Smooth muscle cell of the pulmonary artery (primary cell): ENCODE data around the gene LAIR2. TPM values are rescaled to one million over a fixed set of nuclear protein-coding genes. Genes with fewer than 3 reads are reported as not detected.

ENCODE experiments used
- total RNA-seq: library from RNA; depleted of rRNA; stranded (reverse); fragments of >200 nt; gene quantifications from 2 replicates; pipeline ENCODE4 v1.2.3, GENCODE V29; 2014

The LAIR2 gene, protein sequence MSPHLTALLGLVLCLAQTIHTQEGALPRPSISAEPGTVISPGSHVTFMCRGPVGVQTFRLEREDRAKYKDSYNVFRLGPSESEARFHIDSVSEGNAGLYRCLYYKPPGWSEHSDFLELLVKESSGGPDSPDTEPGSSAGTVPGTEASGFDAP
- not detected in 2 replicates for total RNA-seq

DNA sequence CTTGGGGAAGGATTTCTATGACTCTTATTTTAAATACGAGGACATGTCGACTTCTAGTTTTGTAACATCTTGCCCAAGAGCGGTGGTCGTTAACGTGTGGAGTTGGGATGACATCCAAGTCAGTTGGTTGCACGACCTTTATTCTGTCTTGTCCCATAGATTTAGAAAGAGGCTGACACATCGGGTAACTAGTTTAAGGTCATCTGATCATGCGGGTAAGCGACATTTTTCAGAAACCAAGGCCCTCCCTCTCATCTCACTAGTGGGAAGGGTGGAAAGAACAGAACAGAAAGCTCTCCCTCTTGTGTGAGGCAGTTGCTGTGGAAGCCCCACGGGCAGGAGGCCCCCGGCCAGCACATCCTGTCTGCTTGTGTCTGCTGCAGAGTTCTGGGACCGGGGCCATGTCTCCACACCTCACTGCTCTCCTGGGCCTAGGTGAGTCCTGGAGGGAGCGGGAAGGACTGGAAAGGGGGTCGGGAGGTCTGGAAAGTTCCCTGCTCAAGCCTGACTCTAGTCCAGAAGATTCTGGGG lies at the start of gene LAIR2:
TSS of gene LAIR2 (plus strand) at position 314 of the 531 bp plus-strand sequence. CDS start at position 402, 88 bp downstream.

DNA sequence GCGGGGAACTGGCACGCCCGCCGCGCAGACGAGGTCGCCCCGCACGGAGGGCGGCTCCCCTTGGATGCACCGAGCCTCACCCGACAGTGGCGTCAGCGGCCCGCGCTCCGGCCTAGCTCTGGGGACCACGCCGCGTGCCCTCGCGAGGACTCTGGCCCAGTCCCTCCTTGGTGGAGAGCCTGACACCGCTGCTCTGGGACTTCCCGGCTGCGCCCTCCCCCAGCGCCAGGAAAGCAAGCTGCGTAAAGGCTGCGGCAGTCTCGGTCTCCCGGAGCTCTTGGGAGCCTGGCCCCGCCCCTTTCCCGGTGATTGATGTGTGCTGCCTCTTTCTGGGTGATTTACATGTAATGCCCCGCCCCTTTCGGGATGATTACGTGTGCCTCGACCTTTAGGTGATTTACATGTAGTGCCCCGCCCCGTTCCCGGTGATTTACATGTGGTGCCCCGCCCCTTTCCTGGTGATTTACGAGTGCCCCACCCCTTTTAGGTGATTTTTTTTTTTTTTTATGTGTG lies 39.0 kb upstream of the LAIR2 start, which contains the start of gene LENG9:
TSS of gene LENG9 (minus strand) at position 248 of the 513 bp plus-strand sequence. CDS start 252 bp downstream, outside the sequence.

DNA sequence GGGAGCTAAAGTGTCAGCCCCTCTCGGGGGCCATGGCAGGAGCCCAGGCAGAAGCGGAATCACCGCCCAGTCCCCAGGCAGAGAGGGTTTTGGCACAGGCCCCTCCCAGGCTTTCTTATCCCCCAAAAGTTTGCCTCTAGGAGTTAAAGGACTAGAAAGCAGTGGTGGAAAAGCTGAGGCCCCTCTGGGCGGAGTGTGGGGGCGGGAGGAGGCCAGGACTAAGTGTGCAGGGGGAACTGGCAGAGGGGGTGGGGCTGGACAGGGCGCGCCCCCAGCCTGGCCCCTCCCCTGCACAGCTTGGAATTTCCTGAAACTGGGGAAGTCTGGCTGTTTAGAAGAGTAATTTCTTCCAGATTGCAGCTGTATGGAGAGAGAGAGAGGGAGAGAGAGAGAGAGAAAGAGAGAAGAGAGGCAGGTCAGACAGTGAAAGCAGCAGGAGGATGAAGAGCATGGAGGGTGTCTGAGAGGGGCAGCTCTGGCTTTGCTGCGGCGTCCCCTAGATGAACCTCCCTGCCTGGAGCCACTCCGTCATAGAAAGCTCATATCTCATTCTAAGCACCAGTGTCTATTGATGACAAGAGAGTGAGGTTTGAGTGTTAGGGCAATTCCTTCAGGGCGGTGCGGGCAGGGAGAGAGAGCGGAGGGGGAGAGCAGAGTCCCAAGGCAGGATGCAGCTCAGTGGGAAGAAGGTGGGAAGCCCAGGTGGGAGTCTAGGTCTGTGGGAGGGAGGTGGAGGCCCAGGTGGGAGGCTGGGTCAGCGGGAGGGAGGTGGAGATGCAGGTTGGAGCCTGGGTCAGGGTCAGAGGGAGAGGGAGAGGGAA lies 29.4 kb upstream of the LAIR2 start, which contains the start of gene CDC42EP5:
TSS of gene CDC42EP5 (minus strand) at position 226 of the 821 bp plus-strand sequence. CDS start 7,749 bp downstream, outside the sequence.

Other genes starting within 250 kb of the LAIR2 start
- not detected in 2 replicates for gene LILRB5, start 245.6 kb upstream of the LAIR2 start, total RNA-seq
- not detected in 2 replicates for gene LILRB2, start 221.7 kb upstream of the LAIR2 start, total RNA-seq
- gene LILRA5, start 189.7 kb upstream of the LAIR2 start, total RNA-seq = not detected in 2 replicates
- gene LILRA4, start 163.7 kb upstream of the LAIR2 start, total RNA-seq = not detected in 2 replicates
- gene LAIR1, start 137.9 kb upstream of the LAIR2 start, total RNA-seq = not detected in 2 replicates
- gene TTYH1, start 87.4 kb upstream of the LAIR2 start, total RNA-seq = not detected in 2 replicates
- 58.7 and 90.9 TPM in 2 replicates for gene LENG8, start 53.6 kb upstream of the LAIR2 start, total RNA-seq
- 10.4 and 12.7 TPM in 2 replicates for gene LENG9, start 39.1 kb upstream of the LAIR2 start, total RNA-seq
- 17.4 and 21.0 TPM in 2 replicates for gene CDC42EP5, start 29.5 kb upstream of the LAIR2 start, total RNA-seq
- gene LILRA2, start 71.0 kb downstream of the LAIR2 start, total RNA-seq = not detected in 2 replicates
- not detected in 2 replicates for gene LILRA1, start 90.8 kb downstream of the LAIR2 start, total RNA-seq
- gene LILRB1, start 127.7 kb downstream of the LAIR2 start, total RNA-seq = not detected in 2 replicates
- gene LILRB4, start 160.2 kb downstream of the LAIR2 start, total RNA-seq = not detected in 2 replicates
- gene KIR3DL3, start 221.6 kb downstream of the LAIR2 start, total RNA-seq = not detected in 2 replicates
- gene KIR2DL3, start 235.7 kb downstream of the LAIR2 start, total RNA-seq = not detected in 2 replicates